NT2/D1 (cell line): ENCODE data around the gene DNAI2.

Source experiments
- SUZ12 ChIP-seq: IDR thresholded peaks from 2 replicates; pipeline ENCODE4 v1.6.1; 2011; ENCODE audit not compliant: insufficient read length, insufficient read depth; ENCODE audit errors: extremely low read depth
- YY1 ChIP-seq: IDR thresholded peaks from 2 replicates; pipeline ENCODE4 v1.6.1; 2011; ENCODE audit not compliant: insufficient read length, insufficient read depth
- ZNF274 ChIP-seq: IDR thresholded peaks from 2 replicates; pipeline ENCODE4 v1.6.1; 2011; ENCODE audit warnings: mild to moderate bottlenecking, low read depth, low read length

DNA sequence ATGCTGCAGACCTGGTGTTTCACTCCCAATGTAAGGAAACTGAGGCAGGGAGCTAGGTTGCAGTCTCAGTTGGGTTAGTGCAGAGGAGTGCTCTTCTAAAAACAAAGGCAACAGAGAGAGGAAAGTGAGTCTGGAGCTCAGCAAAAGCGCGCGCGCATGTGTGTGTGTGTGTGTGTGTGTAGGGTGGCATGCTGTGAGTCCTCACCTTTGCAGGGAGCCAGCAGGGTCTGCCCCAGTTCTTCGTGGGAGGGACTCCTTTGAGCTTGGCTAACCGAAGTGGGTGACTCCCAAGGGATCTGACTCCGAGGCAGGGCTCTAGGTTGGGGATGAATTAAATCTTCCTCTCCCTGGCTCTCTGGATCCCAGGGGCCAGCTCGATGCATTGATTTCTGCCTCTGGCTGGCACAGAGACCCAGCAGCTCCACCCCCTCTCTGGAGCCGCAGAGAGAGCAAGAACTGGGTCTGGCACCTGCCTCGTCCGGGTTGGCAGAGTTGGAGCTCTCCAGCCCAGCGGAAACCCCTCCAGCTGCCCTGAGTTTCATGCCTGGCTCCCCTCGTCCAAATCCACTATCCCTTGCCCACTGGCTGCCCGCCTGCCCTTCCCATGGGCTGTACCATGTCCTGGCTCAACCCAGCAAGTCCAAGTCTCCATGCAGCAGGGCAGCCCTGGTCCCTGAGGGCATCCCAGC is 88.9 kb downstream of the DNAI2 start:
- no peak for TF ChIP-seq ZNF274
- no peak for TF ChIP-seq YY1
- no peak for TF ChIP-seq SUZ12
